Esophagus muscularis mucosa (tissue), 4 donors: ENCODE measurements around the gene CEP290. TPM values are rescaled to one million over a fixed set of nuclear protein-coding genes. Genes with fewer than 3 reads are reported as not detected.

Experiments used
- DNase-seq: peaks from one replicate; pipeline ENCODE4 v3.0.0-alpha.2; 2017; ENCODE audit errors: extremely low spot score
- H3K27ac ChIP-seq, 4 donors: fragments of 200-600 bp; sonication (generic); replicated peaks in 1 of 4; 1 replicate in 3 of 4; 2 replicates in 1 of 4; pipeline ENCODE4 v1.5.1; 2016 to 2019; ENCODE audit warnings: mild to moderate bottlenecking in 1 of 4
- H3K27me3 ChIP-seq, 4 donors: fragments of 200-600 bp; sonication (generic); one replicate each; pipeline versions ENCODE4 v1.5.1 to v1.6.0; 2016 to 2019
- H3K36me3 ChIP-seq, 4 donors: fragments of 200-600 bp; sonication (generic); one replicate each; pipeline ENCODE4 v1.5.1; 2016 to 2019
- H3K4me1 ChIP-seq, 4 donors: fragments of 200-600 bp; sonication (generic); one replicate each; pipeline ENCODE4 v1.5.1; 2016 to 2019
- H3K4me3 ChIP-seq, 4 donors: fragments of 200-600 bp; sonication (generic); 1 replicate in 2 of 4; 2 replicates in 2 of 4; pipeline ENCODE4 v1.5.1; 2016 to 2019; ENCODE audit warnings: mild to moderate bottlenecking in 4 of 4, moderate library complexity in 1 of 4
- H3K9me3 ChIP-seq, 4 donors: fragments of 200-600 bp; sonication (generic); 1 replicate in 3 of 4; 2 replicates in 1 of 4; pipeline ENCODE4 v1.5.1; 2016 to 2019
- EP300 ChIP-seq: sonication (generic); formaldehyde crosslinking; IDR thresholded peaks from one replicate; pipeline ENCODE4 v1.6.1; 2017; ENCODE audit warnings: antibody characterized with exemption
- POLR2A ChIP-seq: fragments of 450-650 bp; IDR thresholded peaks from one replicate; pipeline ENCODE4 v1.6.1; 2017; ENCODE audit warnings: antibody characterized with exemption, moderate library complexity, mild to moderate bottlenecking, low read depth
- POLR2AphosphoS5 ChIP-seq, 2 donors: sonication (generic); formaldehyde crosslinking; IDR thresholded peaks; one replicate each; pipeline ENCODE4 v1.6.1; 2017; ENCODE audit warnings: antibody characterized with exemption in 2 of 2
- WGBS: methylation state at CpG from one replicate; pipeline ENCODE4 v1.1.5; 2018; 5-methylcytosine and 5-hydroxymethylcytosine counted together
- intact Hi-C: fragments of 100-400 bp; cut with DNase I; formaldehyde crosslinking; loops from one replicate; pipeline ENCODE4 v1.15.1; 2023
- total RNA-seq, 4 donors: library from RNA; depleted of rRNA; stranded (reverse); fragments of >200 nt; gene quantifications; one replicate each; pipeline versions ENCODE4 v1.1.0 to v1.2.1, GENCODE V29; 2016
- TF ChIP-seq, protein P1 (sequence below), 3 experiments: fragments of 200-600 bp in 2 of 3; fragments of 450-650 bp in 1 of 3; sonication (generic) in 2 of 3; IDR thresholded peaks; one replicate each; pipeline ENCODE4 v1.5.1; 2017 to 2019; ENCODE audit warnings: antibody characterized with exemption in 3 of 3, mild to moderate bottlenecking in 2 of 3, moderate library complexity in 1 of 3

The CEP290 gene
- total RNA-seq, 4 donors from 2014 or later = 8.1 to 18.1 (median 13.6) TPM

DNA sequence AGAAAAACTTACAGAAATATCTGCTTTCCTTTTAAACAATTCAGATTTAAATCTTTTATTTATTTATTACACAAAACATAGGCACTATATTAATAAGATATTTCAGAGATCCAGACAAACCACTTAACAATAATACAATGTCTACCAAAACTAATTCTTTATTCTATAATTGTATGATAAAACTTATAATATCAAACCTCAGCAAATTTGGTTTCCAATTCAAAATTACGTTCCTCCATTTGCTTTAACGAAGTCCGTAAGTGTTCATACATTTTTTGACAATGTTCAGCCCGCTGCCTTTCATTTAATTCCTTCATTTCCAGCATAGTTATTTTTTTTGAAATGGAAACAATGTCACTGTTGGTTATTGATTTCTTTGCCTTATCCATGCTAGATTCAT lies 48.3 kb downstream of the CEP290 start:
- H3K27ac ChIP-seq = no peak overlapping the region

DNA sequence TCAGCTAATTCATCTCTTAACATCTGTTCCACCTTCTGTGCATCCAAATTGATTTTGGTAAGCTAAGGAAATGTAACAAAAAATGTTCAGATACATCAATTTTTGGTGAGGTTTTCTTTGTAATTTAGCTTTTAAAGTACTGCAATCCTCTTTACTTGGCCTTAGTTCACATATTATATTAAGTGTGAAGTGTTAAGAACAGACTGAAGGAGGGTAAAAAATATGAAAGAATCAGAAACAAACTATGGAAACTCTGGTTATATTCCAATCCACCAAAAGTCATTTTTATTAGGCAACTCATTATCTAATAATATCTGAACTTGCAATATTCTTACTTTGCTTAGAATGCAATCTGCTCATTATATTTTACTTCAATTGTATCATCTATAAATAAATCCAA lies 49.1 kb downstream of the CEP290 start:
- Histone ChIP-seq H3K4me3 (no peak overlapping the region), H3K27ac (no peak overlapping the region), H3K36me3 (peaks cover 6 to 56% (median 17%) of the 10 kb centered on the region in 4 donors), H3K27me3 (no peaks in the 10 kb centered on the region), H3K9me3 (no peaks in the 10 kb centered on the region), H3K4me1 (no peaks in the 10 kb centered on the region)
- TF ChIP-seq, protein P1, sequence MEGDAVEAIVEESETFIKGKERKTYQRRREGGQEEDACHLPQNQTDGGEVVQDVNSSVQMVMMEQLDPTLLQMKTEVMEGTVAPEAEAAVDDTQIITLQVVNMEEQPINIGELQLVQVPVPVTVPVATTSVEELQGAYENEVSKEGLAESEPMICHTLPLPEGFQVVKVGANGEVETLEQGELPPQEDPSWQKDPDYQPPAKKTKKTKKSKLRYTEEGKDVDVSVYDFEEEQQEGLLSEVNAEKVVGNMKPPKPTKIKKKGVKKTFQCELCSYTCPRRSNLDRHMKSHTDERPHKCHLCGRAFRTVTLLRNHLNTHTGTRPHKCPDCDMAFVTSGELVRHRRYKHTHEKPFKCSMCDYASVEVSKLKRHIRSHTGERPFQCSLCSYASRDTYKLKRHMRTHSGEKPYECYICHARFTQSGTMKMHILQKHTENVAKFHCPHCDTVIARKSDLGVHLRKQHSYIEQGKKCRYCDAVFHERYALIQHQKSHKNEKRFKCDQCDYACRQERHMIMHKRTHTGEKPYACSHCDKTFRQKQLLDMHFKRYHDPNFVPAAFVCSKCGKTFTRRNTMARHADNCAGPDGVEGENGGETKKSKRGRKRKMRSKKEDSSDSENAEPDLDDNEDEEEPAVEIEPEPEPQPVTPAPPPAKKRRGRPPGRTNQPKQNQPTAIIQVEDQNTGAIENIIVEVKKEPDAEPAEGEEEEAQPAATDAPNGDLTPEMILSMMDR (IDR thresholded peaks at IDR 0.05) = no peak
- TF ChIP-seq EP300 (no peak), POLR2A (no peak), POLR2AphosphoS5 (IDR thresholded peaks at IDR 0.05) (no peak)
- DNase-seq = no peak
- intact Hi-C loops = no loop called here

More for the DNA sequence above, 48.3 kb downstream of the CEP290 start:
- WGBS = 96% methylated on average over 4 of the region's 4 CpGs
- TF ChIP-seq EP300 (no peak), POLR2A (no peak), POLR2AphosphoS5 (IDR thresholded peaks at IDR 0.05) (no peak)
- TF ChIP-seq, protein P1 (IDR thresholded peaks at IDR 0.05) = no peak
- H3K4me3 ChIP-seq = no peak overlapping the region
- H3K4me1 ChIP-seq = no peaks in the 10 kb centered on the region
- H3K9me3 ChIP-seq = no peaks in the 10 kb centered on the region
- intact Hi-C loops = no loop called here
- peaks cover 9 to 58% (median 19%) of the 10 kb centered on the region in 4 donors for H3K36me3 ChIP-seq
- H3K27me3 ChIP-seq = no peaks in the 10 kb centered on the region
- DNase-seq = no peak

GRCh38 chr12:88084210-88084609 lies 57.7 kb downstream of the CEP290 start:
- H3K27ac ChIP-seq = no peak overlapping the region
- peaks cover 18 to 89% (median 51%) of the 10 kb centered on the region in 4 donors for H3K36me3 ChIP-seq
- H3K4me1 ChIP-seq = no peaks in the 10 kb centered on the region
- no peak overlapping the region for H3K4me3 ChIP-seq
- no peak for DNase-seq
- TF ChIP-seq EP300 (no peak), POLR2AphosphoS5 (IDR thresholded peaks at IDR 0.05) (no peak), POLR2A (no peak)
- TF ChIP-seq, protein P1 (IDR thresholded peaks at IDR 0.05) = no peak
- intact Hi-C loops = no loop called here
- H3K9me3 ChIP-seq = no peaks in the 10 kb centered on the region
- no peaks in the 10 kb centered on the region for H3K27me3 ChIP-seq
- 89% methylated on average over 4 of the region's 4 CpGs for WGBS

GRCh38 chr12:88083634-88084033 lies 58.3 kb downstream of the CEP290 start:
- no peak for TF ChIP-seq POLR2AphosphoS5 (IDR thresholded peaks at IDR 0.05)
- TF ChIP-seq, protein P1 (IDR thresholded peaks at IDR 0.05) = no peak
- no peak for TF ChIP-seq POLR2A
- no peak for TF ChIP-seq EP300
- Histone ChIP-seq H3K4me3 (no peak overlapping the region), H3K27ac (no peak overlapping the region), H3K36me3 (peaks cover 13 to 89% (median 51%) of the 10 kb centered on the region in 4 donors), H3K27me3 (no peaks in the 10 kb centered on the region), H3K9me3 (no peaks in the 10 kb centered on the region), H3K4me1 (no peaks in the 10 kb centered on the region)
- intact Hi-C loops = no loop called here
- 94% methylated on average over 3 of the region's 3 CpGs for WGBS
- DNase-seq = no peak

DNA sequence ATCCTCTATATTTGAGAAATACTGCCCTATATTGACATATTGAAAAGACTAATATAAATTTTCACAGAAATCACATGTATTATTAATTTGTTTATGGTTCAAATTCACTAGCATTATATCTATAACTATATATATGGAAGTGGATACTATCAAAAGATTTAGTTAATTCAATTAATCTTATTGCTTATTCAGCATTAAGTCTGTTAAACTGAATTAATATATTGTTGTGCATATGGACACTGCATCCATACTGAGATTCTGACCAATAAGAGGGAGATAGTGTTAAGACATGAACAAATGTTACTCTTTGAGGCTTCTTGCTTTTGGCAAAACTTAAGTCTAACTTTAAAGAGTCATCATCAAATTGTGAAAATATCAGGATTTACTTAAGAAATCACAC lies 60.6 kb downstream of the CEP290 start:
- H3K27me3 ChIP-seq = no peaks in the 10 kb centered on the region
- H3K4me1 ChIP-seq = no peaks in the 10 kb centered on the region
- intact Hi-C loops = no loop called here
- no peak for TF ChIP-seq POLR2A
- TF ChIP-seq, protein P1 (IDR thresholded peaks at IDR 0.05) = no peak
- H3K4me3 ChIP-seq = no peak overlapping the region
- H3K27ac ChIP-seq = no peak overlapping the region
- no peak for DNase-seq
- no peaks in the 10 kb centered on the region for H3K9me3 ChIP-seq
- peaks cover 13 to 87% (median 56%) of the 10 kb centered on the region in 4 donors for H3K36me3 ChIP-seq
